ENCODE measurements around the gene BUB1B. TPM values are rescaled to one million over a fixed set of nuclear protein-coding genes. Genes with fewer than 3 reads are reported as not detected.

Gene BUB1B
- total RNA-seq, 2 experiments from 2014 or later = 166 to 192 TPM

- H4K20me1 ChIP-seq (ENCODE audit: insufficient read depth, low read length) = no peaks in the 10 kb centered on the region
- intact Hi-C loops (cut with micrococcal nuclease; ENCODE audit: unreplicated experiment) = no loop called here
- no peak overlapping the region for H3K4me3 ChIP-seq (ENCODE audit: low read depth, low read length, poor library complexity, severe bottlenecking)
- H3K4me2 ChIP-seq (ENCODE audit: low read length) = no peak overlapping the region
- no peaks in the 10 kb centered on the region for H3K9me3 ChIP-seq (ENCODE audit: low read length)
- ChIA-PET CTCF (ENCODE audit: unreplicated experiment) (no interaction called here), POLR2A (no interaction called here)
- no peaks in the 10 kb centered on the region for H3K79me2 ChIP-seq (ENCODE audit: insufficient read depth, low read depth, low read length)
- no peak for DNase-seq (ENCODE audit: low spot score)
- H3K27ac ChIP-seq (ENCODE audit: low read depth, low read length, poor library complexity, severe bottlenecking) = no peak overlapping the region
- H3K4me1 ChIP-seq (ENCODE audit: insufficient read depth, low read length, poor library complexity, severe bottlenecking) = no peaks in the 10 kb centered on the region
- BruUV-seq (replicated peaks) = no TSS peak
- no peaks in the 10 kb centered on the region for H3K9me2 ChIP-seq (ENCODE audit: insufficient read depth, low read length)
- no peak overlapping the region for H2AFZ ChIP-seq (ENCODE audit: low read length)
- TF ChIP-seq CTCF (conservative IDR thresholded peaks at IDR 0.05; ENCODE audit: low read length) (no peak), EZH2phosphoT487 (IDR thresholded peaks at IDR 0.05; ENCODE audit: borderline replicate concordance, low read depth, low read length) (no peak)
- no peaks in the 10 kb centered on the region for H3K36me3 ChIP-seq (ENCODE audit: insufficient read depth, low read length)
Observed at GRCh38 chr15:40259021-40259420, 98.2 kb downstream of the BUB1B start.

- H3K79me2 ChIP-seq (ENCODE audit: insufficient read depth, low read depth, low read length) = no peaks in the 10 kb centered on the region
- H3K27ac ChIP-seq (ENCODE audit: low read depth, low read length, poor library complexity, severe bottlenecking) = no peak overlapping the region
- ChIA-PET POLR2A (no interaction called here), CTCF (ENCODE audit: unreplicated experiment) (no interaction called here)
- no peaks in the 10 kb centered on the region for H3K9me2 ChIP-seq (ENCODE audit: insufficient read depth, low read length)
- TF ChIP-seq CTCF (conservative IDR thresholded peaks at IDR 0.05; ENCODE audit: low read length) = no peak
- TF ChIP-seq EZH2phosphoT487 (IDR thresholded peaks at IDR 0.05; ENCODE audit: borderline replicate concordance, low read depth, low read length) = no peak
- no peaks in the 10 kb centered on the region for H4K20me1 ChIP-seq (ENCODE audit: insufficient read depth, low read length)
- no peak for DNase-seq (ENCODE audit: low spot score)
- intact Hi-C loops (cut with micrococcal nuclease; ENCODE audit: unreplicated experiment) = no loop called here
- H2AFZ ChIP-seq (ENCODE audit: low read length) = no peak overlapping the region
- no peaks in the 10 kb centered on the region for H3K4me1 ChIP-seq (ENCODE audit: insufficient read depth, low read length, poor library complexity, severe bottlenecking)
- no peaks in the 10 kb centered on the region for H3K9me3 ChIP-seq (ENCODE audit: low read length)
- no peak overlapping the region for H3K4me2 ChIP-seq (ENCODE audit: low read length)
- H3K4me3 ChIP-seq (ENCODE audit: low read depth, low read length, poor library complexity, severe bottlenecking) = no peak overlapping the region
- no peaks in the 10 kb centered on the region for H3K36me3 ChIP-seq (ENCODE audit: insufficient read depth, low read length)
- no TSS peak for BruUV-seq (replicated peaks)
Observed at GRCh38 chr15:40263024-40263754, 102.3 kb downstream of the BUB1B start.

GRCh38 chr15:40264321-40265153 lies 103.7 kb downstream of the BUB1B start:
- Histone ChIP-seq H3K27ac (ENCODE audit: low read depth, low read length, poor library complexity, severe bottlenecking) (no peak overlapping the region), H3K4me2 (ENCODE audit: low read length) (no peak overlapping the region), H2AFZ (ENCODE audit: low read length) (no peak overlapping the region), H3K9me2 (ENCODE audit: insufficient read depth, low read length) (no peaks in the 10 kb centered on the region), H3K79me2 (ENCODE audit: insufficient read depth, low read depth, low read length) (no peaks in the 10 kb centered on the region), H4K20me1 (ENCODE audit: insufficient read depth, low read length) (no peaks in the 10 kb centered on the region), H3K4me1 (ENCODE audit: insufficient read depth, low read length, poor library complexity, severe bottlenecking) (no peaks in the 10 kb centered on the region), H3K4me3 (ENCODE audit: low read depth, low read length, poor library complexity, severe bottlenecking) (no peak overlapping the region), H3K36me3 (ENCODE audit: insufficient read depth, low read length) (no peaks in the 10 kb centered on the region), H3K9me3 (ENCODE audit: low read length) (no peaks in the 10 kb centered on the region)
- intact Hi-C loops (cut with micrococcal nuclease; ENCODE audit: unreplicated experiment) = no loop called here
- TF ChIP-seq EZH2phosphoT487 (IDR thresholded peaks at IDR 0.05; ENCODE audit: borderline replicate concordance, low read depth, low read length) = no peak
- no peak for TF ChIP-seq CTCF (conservative IDR thresholded peaks at IDR 0.05; ENCODE audit: low read length)
- BruUV-seq (replicated peaks) = no TSS peak
- ChIA-PET POLR2A (no interaction called here), CTCF (ENCODE audit: unreplicated experiment) (no interaction called here)
- no peak for DNase-seq (ENCODE audit: low spot score)

Measured in OCI-LY7 (cell line).